IMR-90 (cell line): ENCODE data around the gene USP36. TPM values are rescaled to one million over a fixed set of nuclear protein-coding genes. Genes with fewer than 3 reads are reported as not detected.

Experiments used
- ATAC-seq: fragments of 200-7000 bp; cut with Tn5 transposase; 2 replicates; pipeline ENCODE4 v1.9.1; 2020; ENCODE audit warnings: low read depth, mild to moderate bottlenecking, moderate library complexity
- BruUV-seq: library from RNA; stranded (reverse); fragments of 400-500 nt; replicated peaks from 2 replicates; lab custom pipeline; 2021; lab: Mats Ljungman, UMichigan
- CTCF ChIA-PET: fragments of 300-600 bp; formaldehyde crosslinking; extraction: SDS; loops from one replicate; lab custom pipeline; 2021; ENCODE audit warnings: antibody characterized with exemption; lab: Yijun Ruan, JAX
- POLR2A ChIA-PET: fragments of 300-600 bp; sonication (Branson Sonifier 250); formaldehyde crosslinking; loops from one replicate; lab custom pipeline; 2022; ENCODE audit warnings: antibody characterized with exemption; ENCODE audit not compliant: unreplicated experiment; lab: Charles Lee
- DNase-seq: peaks from one replicate; pipeline ENCODE4 v3.0.0; 2013
- H2AFZ ChIP-seq: replicated peaks from 2 replicates; pipeline ENCODE3; 2013; ENCODE audit warnings: low read length, mild to moderate bottlenecking; ENCODE audit not compliant: poor library complexity
- H2AK5ac ChIP-seq: 2 replicates; pipeline ENCODE4 v1.6.1; 2013; ENCODE audit warnings: low read depth, low read length, inconsistent platforms
- H2AK9ac ChIP-seq: replicated peaks from 2 replicates; pipeline ENCODE3; 2013; ENCODE audit warnings: mild to moderate bottlenecking, low read depth, low read length, moderate library complexity; ENCODE audit not compliant: poor library complexity
- H2BK120ac ChIP-seq: 2 replicates; pipeline ENCODE4 v1.6.1; 2013; ENCODE audit warnings: low read depth, low read length, inconsistent platforms
- H2BK15ac ChIP-seq: 3 replicates; pipeline ENCODE4 v1.6.1; 2013; ENCODE audit warnings: low read depth, low read length, inconsistent platforms
- H2BK20ac ChIP-seq: 2 replicates; pipeline ENCODE4 v1.6.1; 2013; ENCODE audit warnings: low read depth, mild to moderate bottlenecking, inconsistent platforms, low read length, moderate library complexity
- H2BK5ac ChIP-seq: 2 replicates; pipeline ENCODE4 v1.6.1; 2013; ENCODE audit warnings: mild to moderate bottlenecking, low read depth, low read length, inconsistent platforms; ENCODE audit not compliant: poor library complexity, severe bottlenecking
- H3K14ac ChIP-seq: replicated peaks from 2 replicates; pipeline ENCODE4 v1.6.1; 2013; ENCODE audit warnings: low read depth, low read length, inconsistent platforms
- H3K18ac ChIP-seq: 2 replicates; pipeline ENCODE4 v1.6.1; 2013; ENCODE audit warnings: low read depth, low read length, control low read depth
- H3K23ac ChIP-seq: 2 replicates; pipeline ENCODE4 v1.6.1; 2013; ENCODE audit warnings: low read depth, low read length, inconsistent platforms
- H3K27ac ChIP-seq: 2 replicates; pipeline ENCODE4 v1.5.1; 2013; ENCODE audit warnings: mild to moderate bottlenecking, control low read depth, low read length; ENCODE audit not compliant: insufficient read depth
- H3K27me3 ChIP-seq: 2 replicates; pipeline ENCODE4 v1.6.1; 2013; ENCODE audit warnings: low read length; ENCODE audit not compliant: control insufficient read depth, insufficient read depth
- H3K36me3 ChIP-seq: 2 replicates; pipeline ENCODE4 v1.6.1; 2013; ENCODE audit warnings: low read length, mixed read lengths; ENCODE audit not compliant: control insufficient read depth, insufficient read depth
- H3K4ac ChIP-seq: 2 replicates; pipeline ENCODE4 v1.6.1; 2013; ENCODE audit warnings: low read depth, low read length, inconsistent platforms
- H3K4me1 ChIP-seq: 2 replicates; pipeline ENCODE4 v1.6.1; 2013; ENCODE audit warnings: low read length, mixed read lengths; ENCODE audit not compliant: control insufficient read depth, insufficient read depth
- H3K4me2 ChIP-seq: 2 replicates; pipeline ENCODE4 v1.6.1; 2013; ENCODE audit warnings: low read depth, mild to moderate bottlenecking, control low read depth, low read length, moderate library complexity
- H3K4me3 ChIP-seq: 2 replicates; pipeline ENCODE4 v1.5.1; 2013; ENCODE audit warnings: low read depth, mild to moderate bottlenecking, control low read depth, low read length, moderate library complexity; ENCODE audit not compliant: insufficient read depth
- H3K56ac ChIP-seq: 2 replicates; pipeline ENCODE4 v1.6.1; 2013; ENCODE audit warnings: low read length, inconsistent platforms; ENCODE audit not compliant: insufficient read depth; ENCODE audit errors: extremely low read depth
- H3K79me1 ChIP-seq, 2 experiments: 2 replicates each; pipeline ENCODE4 v1.6.1; 2013; ENCODE audit warnings: low read length in 2 of 2, inconsistent platforms in 1 of 2, low read depth in 1 of 2
- H3K9ac ChIP-seq: 2 replicates; pipeline ENCODE4 v1.6.1; 2013; ENCODE audit warnings: low read depth, low read length, control low read depth
- H3K9me1 ChIP-seq: 2 replicates; pipeline ENCODE4 v1.6.1; 2013; ENCODE audit warnings: low read length, inconsistent platforms; ENCODE audit not compliant: insufficient read depth
- H3K9me3 ChIP-seq: 2 replicates; pipeline ENCODE4 v1.6.1; 2013; ENCODE audit warnings: low read length; ENCODE audit not compliant: control insufficient read depth, insufficient read depth
- H4K20me1 ChIP-seq: 2 replicates; pipeline ENCODE4 v1.6.1; 2013; ENCODE audit warnings: low read length, inconsistent platforms; ENCODE audit not compliant: insufficient read depth
- H4K5ac ChIP-seq: 2 replicates; pipeline ENCODE4 v1.6.1; 2013; ENCODE audit warnings: mild to moderate bottlenecking, low read depth, low read length, control low read depth
- H4K8ac ChIP-seq, 2 experiments: 2 replicates each; pipeline ENCODE4 v1.6.1; 2013; ENCODE audit warnings: low read depth in 2 of 2, low read length in 2 of 2, control low read depth in 1 of 2, inconsistent platforms in 1 of 2
- H4K91ac ChIP-seq: 2 replicates; pipeline ENCODE4 v1.6.1; 2013; ENCODE audit warnings: low read depth, low read length, inconsistent platforms; ENCODE audit not compliant: insufficient read depth
- BHLHE40 ChIP-seq: fragments of 150-350 bp; IDR thresholded peaks from 2 replicates; pipeline ENCODE4 v1.6.1; 2016; ENCODE audit warnings: mild to moderate bottlenecking, low read depth, low read length
- CHD1 ChIP-seq: IDR thresholded peaks from 2 replicates; pipeline ENCODE4 v1.6.1; 2012; ENCODE audit warnings: low read depth, low read length, improper control_type of control experiment
- MAZ ChIP-seq: IDR thresholded peaks from 2 replicates; pipeline ENCODE4 v1.6.1; 2012; ENCODE audit warnings: low read depth, mild to moderate bottlenecking, low read length, improper control_type of control experiment, moderate library complexity, borderline replicate concordance
- NFE2L2 ChIP-seq: fragments of 150-350 bp; IDR thresholded peaks from 2 replicates; pipeline ENCODE4 v1.6.1; 2016; ENCODE audit warnings: low read depth, mild to moderate bottlenecking, low read length
- POLR2A ChIP-seq: IDR thresholded peaks from 2 replicates; pipeline ENCODE4 v1.6.1; 2012; ENCODE audit warnings: mild to moderate bottlenecking, low read depth, low read length
- RCOR1 ChIP-seq: IDR thresholded peaks from 2 replicates; pipeline ENCODE4 v1.6.1; 2012; ENCODE audit warnings: mild to moderate bottlenecking, low read length, improper control_type of control experiment; ENCODE audit not compliant: insufficient replicate concordance
- SMC3 ChIP-seq: fragments of 150-350 bp; IDR thresholded peaks from 2 replicates; pipeline ENCODE4 v1.6.1; 2016; ENCODE audit warnings: low read depth, mild to moderate bottlenecking, antibody characterized with exemption, low read length, moderate library complexity
- WGBS, 2 experiments: methylation state at CpG; one replicate each; pipeline versions ENCODE4 v1.1.5 to v1.1.7; 2013; ENCODE audit warnings: missing lambda C conversion rate in 2 of 2; ENCODE audit not compliant: insufficient read length in 1 of 2; ENCODE audit errors: extremely low coverage in 2 of 2; 5-methylcytosine and 5-hydroxymethylcytosine counted together
- dilution Hi-C: fragments of 300-500 bp; cut with HindIII; formaldehyde crosslinking; loops from one replicate; pipeline ENCODE4 v1.14.3; 2018; ENCODE audit warnings: low sequenced_read_pairs; ENCODE audit not compliant: unreplicated experiment
- in situ Hi-C: fragments of 300-500 bp; cut with MboI; formaldehyde crosslinking; loops from 3 replicates; pipeline ENCODE4 v1.14.3; 2019; ENCODE audit warnings: low sequenced_read_pairs, inconsistent platforms, mixed read lengths
- intact Hi-C: fragments of 100-400 bp; cut with micrococcal nuclease; formaldehyde crosslinking; loops from 2 replicates; pipeline ENCODE4 v1.10.0; 2022
- polyA plus RNA-seq, 3 experiments: library from polyadenylated mRNA; depleted of rRNA; stranded (reverse); fragments of >200 nt; gene quantifications; 2 replicates each; pipeline ENCODE4 v1.2.3, GENCODE V29; 2012; ENCODE audit warnings: low replicate concordance in 1 of 3
- total RNA-seq: library from RNA; depleted of rRNA; stranded (reverse); fragments of >200 nt; gene quantifications from 2 replicates; pipeline ENCODE4 v1.2.3, GENCODE V29; 2012
- TF ChIP-seq, protein P1 (sequence below): conservative IDR thresholded peaks from 2 replicates; pipeline ENCODE4 v1.5.1; 2012; ENCODE audit warnings: mild to moderate bottlenecking, low read depth, low read length, improper control_type of control experiment

The USP36 gene
- total and polyA plus RNA-seq, 2 of the 4 experiments (the other 2 are of a cell fraction), result 30.6 to 38.3 TPM

GRCh38 chr17:78819402-78819801 lies 21.2 kb downstream of the USP36 start:
- Histone ChIP-seq H4K91ac (no peak overlapping the region), H3K79me1 (peaks cover 28 to 81% of the 10 kb centered on the region in 2 experiments), H3K9me3 (no peaks in the 10 kb centered on the region), H3K4ac (no peak overlapping the region), H3K4me2 (no peak overlapping the region), H4K20me1 (peaks cover 16% of the 10 kb centered on the region), H4K8ac (no peak overlapping the region), H3K4me1 (peaks cover 16% of the 10 kb centered on the region), H3K9me1 (peaks cover 15% of the 10 kb centered on the region), H3K18ac (no peak overlapping the region), H2BK15ac (no peak overlapping the region), H2AK5ac (no peak overlapping the region), H3K4me3 (no peak overlapping the region), H2BK5ac (no peak overlapping the region), H2AFZ (no peak overlapping the region), H2AK9ac (no peak overlapping the region), H3K9ac (no peak overlapping the region), H2BK120ac (no peak overlapping the region), H3K56ac (no peak overlapping the region), H3K14ac (no peak overlapping the region), H3K27me3 (no peaks in the 10 kb centered on the region), H3K23ac (no peak overlapping the region), H4K5ac (no peak overlapping the region), H3K36me3 (peaks cover 61% of the 10 kb centered on the region), H3K27ac (no peak overlapping the region), H2BK20ac (no peak overlapping the region)
- in situ Hi-C loops (no loop called here), intact Hi-C loops (no loop called here), dilution Hi-C loops (no loop called here)
- DNase-seq (no peak), ATAC-seq (no peak)
- TF ChIP-seq POLR2A (no peak), BHLHE40 (no peak), NFE2L2 (no peak), MAZ (no peak), RCOR1 (no peak), SMC3 (no peak), CHD1 (no peak)
- TF ChIP-seq, protein P1, sequence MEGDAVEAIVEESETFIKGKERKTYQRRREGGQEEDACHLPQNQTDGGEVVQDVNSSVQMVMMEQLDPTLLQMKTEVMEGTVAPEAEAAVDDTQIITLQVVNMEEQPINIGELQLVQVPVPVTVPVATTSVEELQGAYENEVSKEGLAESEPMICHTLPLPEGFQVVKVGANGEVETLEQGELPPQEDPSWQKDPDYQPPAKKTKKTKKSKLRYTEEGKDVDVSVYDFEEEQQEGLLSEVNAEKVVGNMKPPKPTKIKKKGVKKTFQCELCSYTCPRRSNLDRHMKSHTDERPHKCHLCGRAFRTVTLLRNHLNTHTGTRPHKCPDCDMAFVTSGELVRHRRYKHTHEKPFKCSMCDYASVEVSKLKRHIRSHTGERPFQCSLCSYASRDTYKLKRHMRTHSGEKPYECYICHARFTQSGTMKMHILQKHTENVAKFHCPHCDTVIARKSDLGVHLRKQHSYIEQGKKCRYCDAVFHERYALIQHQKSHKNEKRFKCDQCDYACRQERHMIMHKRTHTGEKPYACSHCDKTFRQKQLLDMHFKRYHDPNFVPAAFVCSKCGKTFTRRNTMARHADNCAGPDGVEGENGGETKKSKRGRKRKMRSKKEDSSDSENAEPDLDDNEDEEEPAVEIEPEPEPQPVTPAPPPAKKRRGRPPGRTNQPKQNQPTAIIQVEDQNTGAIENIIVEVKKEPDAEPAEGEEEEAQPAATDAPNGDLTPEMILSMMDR, result no peak
- BruUV-seq, result no TSS peak
- CTCF ChIA-PET, result no interaction called here
- POLR2A ChIA-PET, result no interaction called here
- no CpG with 5 or more reads among the region's 8 CpGs for WGBS, 2 experiments
